ENCODE data around the gene PCGF2.

Gene PCGF2

DNA sequence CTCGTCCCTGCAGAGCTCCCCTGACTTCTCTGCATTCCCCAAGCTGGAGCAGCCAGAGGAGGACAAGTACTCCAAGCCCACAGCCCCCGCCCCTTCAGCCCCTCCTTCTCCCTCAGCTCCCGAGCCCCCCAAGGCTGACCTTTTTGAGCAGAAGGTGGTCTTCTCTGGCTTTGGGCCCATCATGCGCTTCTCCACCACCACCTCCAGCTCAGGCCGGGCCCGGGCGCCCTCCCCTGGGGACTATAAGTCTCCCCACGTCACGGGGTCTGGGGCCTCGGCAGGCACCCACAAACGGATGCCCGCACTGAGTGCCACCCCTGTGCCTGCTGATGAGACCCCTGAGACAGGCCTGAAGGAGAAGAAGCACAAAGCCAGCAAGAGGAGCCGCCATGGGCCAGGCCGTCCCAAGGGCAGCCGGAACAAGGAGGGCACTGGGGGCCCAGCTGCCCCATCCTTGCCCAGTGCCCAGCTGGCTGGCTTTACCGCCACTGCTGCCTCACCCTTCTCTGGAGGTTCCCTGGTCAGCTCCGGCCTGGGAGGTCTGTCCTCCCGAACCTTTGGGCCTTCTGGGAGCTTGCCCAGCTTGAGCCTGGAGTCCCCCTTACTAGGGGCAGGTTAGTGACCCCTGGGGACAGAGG is 31.6 kb downstream of the PCGF2 start:
- DNase-seq = no peak

- no peak for DNase-seq
Observed at GRCh38 chr17:38715216-38715943, 32.8 kb downstream of the PCGF2 start.

- DNase-seq = no peak
Observed at GRCh38 chr17:38713456-38714075, 34.6 kb downstream of the PCGF2 start.

DNA sequence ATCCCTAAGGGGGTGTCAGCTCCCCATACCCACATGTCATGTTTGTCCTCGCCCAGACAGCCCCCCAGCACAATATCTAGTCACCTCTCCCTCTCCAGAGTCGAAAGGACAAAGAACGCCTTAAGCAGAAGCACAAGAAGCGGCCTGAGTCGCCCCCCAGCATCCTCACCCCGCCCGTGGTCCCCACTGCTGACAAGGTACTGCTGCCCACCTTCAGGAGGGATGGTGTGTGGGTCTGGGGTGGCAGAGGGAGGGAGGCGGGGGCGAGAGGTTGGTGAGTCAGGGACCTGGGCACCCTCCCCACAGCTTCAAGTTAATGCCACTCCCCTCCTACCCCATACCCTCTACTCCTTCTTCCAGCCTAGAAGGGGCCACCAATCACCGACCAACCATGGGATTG is 35.5 kb downstream of the PCGF2 start:
- no peak for DNase-seq

GRCh38 chr17:38711792-38712571 is 36.2 kb downstream of the PCGF2 start:
- DNase-seq = no peak

DNA sequence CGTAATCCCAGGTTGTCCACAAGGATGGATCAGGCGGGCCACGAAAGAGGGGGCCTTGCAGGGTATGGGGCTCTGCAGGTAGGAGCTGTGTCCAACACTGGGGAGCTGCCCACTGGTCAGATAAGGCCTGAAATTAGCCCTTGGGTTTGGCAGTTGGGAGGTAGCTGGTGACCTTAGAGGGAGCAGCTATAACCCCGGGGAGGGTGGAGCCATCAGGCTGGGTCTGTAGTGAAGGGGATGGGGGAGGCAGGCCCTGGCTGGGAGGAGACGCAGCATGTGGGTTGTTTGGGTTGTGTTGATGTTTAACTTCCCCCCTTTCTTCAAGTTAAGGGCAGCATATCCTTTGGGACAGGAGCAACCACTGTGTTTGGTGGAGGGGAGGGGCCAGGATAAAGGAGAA is 37.2 kb downstream of the PCGF2 start:
- no peak for DNase-seq

GRCh38 chr17:38710604-38710962 is 37.6 kb downstream of the PCGF2 start:
- DNase-seq = no peak

DNA sequence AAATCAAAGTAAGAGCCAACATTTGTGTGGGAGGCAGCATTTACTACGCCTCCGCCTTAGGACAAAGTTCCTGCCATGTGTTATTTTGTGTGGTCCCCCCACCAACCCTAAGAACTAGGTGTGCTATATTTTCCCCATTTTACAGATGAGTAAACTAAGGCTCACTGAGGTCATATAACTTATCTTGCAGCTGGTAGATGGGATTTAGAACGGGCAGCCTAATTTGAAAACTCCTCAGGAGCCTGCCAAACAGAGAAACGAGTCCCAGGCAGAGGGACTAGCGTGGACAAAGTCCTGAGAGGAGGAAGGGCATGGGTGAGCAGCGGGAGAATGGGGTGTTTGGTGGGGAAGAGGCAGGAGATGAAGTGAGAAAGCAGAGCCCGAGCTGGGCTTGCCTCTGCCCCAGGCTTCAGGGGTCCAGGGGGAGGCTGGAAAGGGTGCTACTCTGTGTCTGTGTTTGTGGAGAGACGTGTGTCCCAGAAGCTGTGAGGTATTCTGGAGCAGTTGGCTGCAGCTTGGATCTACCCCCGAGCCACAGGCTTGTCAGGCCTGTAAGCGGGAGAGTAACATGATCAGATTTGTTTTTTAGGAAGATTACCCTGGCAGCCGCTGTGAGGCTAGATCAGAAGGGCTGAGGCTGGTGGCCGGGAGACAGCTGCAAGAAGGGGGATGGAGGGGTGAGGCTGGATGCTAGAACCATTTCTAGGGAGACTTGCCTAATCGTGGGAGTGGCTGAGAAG is 38.1 kb downstream of the PCGF2 start:
- DNase-seq = no peak

DNA sequence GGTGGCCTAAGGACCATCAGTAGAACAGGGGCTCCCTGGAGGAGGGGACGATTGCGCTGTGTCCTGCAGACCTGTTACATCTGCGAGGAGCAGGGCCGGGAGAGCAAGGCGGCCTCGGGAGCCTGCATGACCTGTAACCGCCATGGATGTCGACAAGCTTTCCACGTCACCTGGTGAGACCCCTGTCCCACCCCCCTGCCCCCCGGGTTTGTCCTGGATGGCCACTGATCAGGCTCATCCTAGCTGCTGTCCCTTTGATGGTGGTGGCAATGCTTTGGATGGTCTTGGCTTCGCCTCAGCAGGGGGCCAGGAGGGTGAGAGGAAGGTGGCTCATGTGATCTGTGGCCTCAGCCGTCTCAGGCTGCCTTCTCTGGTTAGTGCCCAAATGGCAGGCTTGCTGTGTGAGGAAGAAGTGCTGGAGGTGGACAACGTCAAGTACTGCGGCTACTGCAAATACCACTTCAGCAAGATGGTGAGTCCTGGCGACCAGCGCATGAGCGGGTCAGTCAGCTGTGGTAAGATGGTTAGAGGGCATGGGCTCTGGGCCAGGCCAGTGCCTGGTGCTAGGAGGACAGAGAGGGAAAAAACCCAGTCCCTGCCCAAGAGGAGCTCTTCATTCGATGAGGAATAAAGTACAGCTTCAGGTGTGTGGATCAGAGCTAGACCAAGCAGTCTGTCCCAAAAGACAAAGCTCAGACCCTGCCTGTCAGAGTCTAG is 38.9 kb downstream of the PCGF2 start:
- DNase-seq = no peak

GRCh38 chr17:38707678-38708351 is 40.3 kb downstream of the PCGF2 start:
- DNase-seq = no peak

DNA sequence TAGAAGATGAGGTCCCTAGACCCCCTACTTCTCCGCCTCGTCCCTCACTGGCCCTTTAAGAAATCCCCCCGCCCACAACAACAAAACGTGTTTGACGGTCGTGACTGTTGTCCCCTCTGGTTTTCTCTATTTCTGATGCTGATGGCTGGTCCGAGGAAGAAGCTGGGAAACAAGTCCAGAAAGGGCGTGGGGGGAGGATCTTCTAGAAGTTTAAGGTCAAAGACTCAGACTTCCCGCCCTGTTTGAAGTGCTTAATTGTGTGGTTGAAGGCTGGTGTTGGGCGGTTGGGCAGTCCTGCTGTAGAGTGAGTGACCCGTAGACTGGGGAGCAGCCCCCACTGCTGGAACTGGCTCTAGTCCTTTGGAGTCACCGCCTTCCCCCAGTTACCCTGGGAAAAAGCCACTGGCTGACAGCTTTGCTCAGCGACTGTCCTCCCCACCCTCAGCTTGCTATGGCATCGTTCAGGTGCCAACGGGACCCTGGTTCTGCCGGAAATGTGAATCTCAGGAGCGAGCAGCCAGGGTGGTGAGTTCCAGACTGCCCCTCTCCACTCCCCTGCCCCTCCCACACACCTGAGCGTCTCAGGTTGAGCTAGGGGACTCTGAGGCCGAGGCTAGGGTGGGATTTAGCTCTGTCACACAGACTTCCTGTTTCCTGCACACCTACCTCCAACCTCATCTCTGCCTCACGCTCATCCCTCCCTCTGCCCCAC is 41.5 kb downstream of the PCGF2 start:
- DNase-seq = peak; percentile 38

DNA sequence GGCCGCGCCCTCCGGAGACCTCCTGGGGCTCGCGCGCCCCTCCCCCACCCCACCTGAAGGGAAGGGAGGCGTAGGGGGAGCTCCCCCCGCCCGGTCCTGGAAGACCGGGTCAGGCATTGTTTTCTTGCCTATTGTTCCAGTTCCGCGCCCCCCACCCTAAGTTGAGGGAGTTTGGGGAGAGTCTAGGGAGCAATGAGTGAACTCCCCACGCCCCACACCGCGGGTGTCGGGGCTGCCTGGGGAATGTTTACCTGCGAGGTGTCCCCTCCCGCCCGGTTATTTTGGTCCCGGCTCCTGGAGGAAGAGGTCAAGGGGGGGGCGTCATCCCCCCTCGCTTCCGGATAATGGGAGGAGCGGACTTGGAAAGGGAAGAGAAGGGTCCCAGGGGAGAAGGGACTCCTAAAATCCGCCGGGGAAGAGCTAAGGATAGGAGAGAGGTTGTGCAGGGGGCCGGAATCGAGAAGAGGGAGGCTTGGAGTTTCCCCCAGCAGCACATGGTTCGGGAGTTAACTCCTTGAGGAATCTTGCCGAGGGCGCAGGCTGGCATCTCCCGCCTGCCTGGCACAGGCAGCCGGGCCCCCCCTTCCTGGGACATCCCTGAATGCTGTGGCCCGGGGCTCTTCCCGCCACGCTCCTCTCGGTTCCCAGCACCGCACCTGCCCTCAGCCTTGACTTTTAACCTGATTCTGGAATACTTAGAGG is 42.2 kb downstream of the PCGF2 start:
- DNase-seq = peak; percentile 40

DNA sequence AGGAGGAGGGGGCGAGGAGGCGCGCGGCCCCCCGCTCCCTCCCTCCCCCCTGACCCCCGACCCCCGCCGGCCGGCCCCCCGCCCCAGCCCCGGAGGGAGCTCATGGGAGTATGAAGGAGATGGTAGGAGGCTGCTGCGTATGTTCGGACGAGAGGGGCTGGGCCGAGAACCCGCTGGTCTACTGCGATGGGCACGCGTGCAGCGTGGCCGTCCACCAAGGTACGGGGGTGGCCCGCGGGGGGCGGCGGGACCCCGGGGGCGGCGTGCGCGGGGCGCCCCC is 42.7 kb downstream of the PCGF2 start:
- DNase-seq = no peak

GRCh38 chr17:38704606-38705522 is 43.3 kb downstream of the PCGF2 start, which contains the start of gene MLLT6:
TSS of gene MLLT6 (plus strand) at chr17:38705273. CDS start at chr17:38705633, 360 bp downstream.
- peak; percentile 81 for DNase-seq

DNA sequence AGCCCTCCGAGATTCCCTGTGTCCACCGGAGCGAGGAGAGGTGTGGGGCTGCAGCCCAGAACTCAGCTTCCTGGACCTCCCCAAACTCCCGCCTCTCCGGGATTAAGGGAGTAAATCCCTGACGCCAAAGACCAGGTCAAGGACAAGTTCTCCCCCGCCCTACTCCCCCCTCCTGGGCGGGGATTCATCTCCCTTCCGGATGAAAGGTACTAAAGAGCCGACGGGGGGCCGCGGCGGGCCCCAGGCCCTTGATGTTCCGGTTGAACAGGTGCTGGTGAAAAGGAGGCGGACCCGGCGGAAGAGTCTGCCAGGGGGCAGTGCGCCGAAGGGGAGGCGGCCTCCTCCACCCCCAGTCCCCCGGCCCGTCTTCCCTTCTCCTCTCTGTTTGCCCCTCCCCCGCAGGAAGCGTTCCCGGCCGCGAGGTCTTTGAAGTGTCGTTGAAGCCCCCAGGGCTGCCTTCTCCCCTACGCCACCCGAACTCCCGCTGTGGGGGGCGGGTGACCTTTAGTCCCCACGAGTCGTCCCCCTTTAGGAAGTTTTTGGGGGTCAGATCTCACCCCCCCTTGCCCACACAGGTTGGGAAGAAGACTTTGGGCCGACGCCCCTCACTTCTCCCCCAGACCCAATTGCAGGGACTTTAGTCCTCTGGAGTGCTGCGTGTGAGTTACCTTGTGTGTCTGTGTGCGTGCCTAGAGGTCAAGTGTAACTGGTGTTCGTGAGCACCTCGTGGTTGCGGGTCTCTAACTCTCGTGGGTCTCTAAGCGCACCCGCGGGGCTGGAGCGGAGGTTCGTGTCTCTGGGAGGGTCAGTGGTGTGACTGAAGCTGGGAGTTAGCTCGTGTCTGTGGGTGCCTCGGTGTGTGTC is 44.2 kb downstream of the PCGF2 start:
- DNase-seq = peak; percentile 85

GRCh38 chr17:38702916-38703741 is 45.0 kb downstream of the PCGF2 start:
- peak; percentile 45 for DNase-seq

Measured in activated naive CD4-positive, alpha-beta T cell treated with Interleukin-2 at 50 U/mL for 16 hours (primary cell).